Lower leg skin (tissue), 4 donors: Measurements from ENCODE around the gene LRP6. TPM values are rescaled to one million over a fixed set of nuclear protein-coding genes. Genes with fewer than 3 reads are reported as not detected.

Source experiments
- DNase-seq, 2 donors: peaks; one replicate each; pipeline ENCODE4 v3.0.0-alpha.2; 2019; ENCODE audit warnings: low spot score in 2 of 2
- H3K4me3 ChIP-seq: fragments of 200-600 bp; sonication (generic); 2 replicates; pipeline ENCODE4 v1.5.1; 2017; ENCODE audit warnings: mild to moderate bottlenecking, low read depth; ENCODE audit not compliant: poor library complexity, severe bottlenecking
- CTCF ChIP-seq, 3 donors: fragments of 450-650 bp; IDR thresholded peaks; one replicate each; pipeline ENCODE4 v1.5.1; 2016; ENCODE audit warnings: antibody characterized with exemption in 3 of 3, mild to moderate bottlenecking in 3 of 3, moderate library complexity in 2 of 3
- POLR2A ChIP-seq, 2 donors: fragments of 450-650 bp; IDR thresholded peaks; one replicate each; pipeline ENCODE4 v1.6.1; 2016 to 2017; ENCODE audit warnings: antibody characterized with exemption in 2 of 2, mild to moderate bottlenecking in 1 of 2, moderate library complexity in 1 of 2
- WGBS, 2 donors: methylation state at CpG; one replicate each; pipeline ENCODE4 v1.1.5; 2018; 5-methylcytosine and 5-hydroxymethylcytosine counted together
- intact Hi-C: fragments of 100-400 bp; cut with DNase I; formaldehyde crosslinking; loops from one replicate; pipeline ENCODE4 v1.15.0; 2023; ENCODE audit warnings: low total_unique reads
- total RNA-seq, 4 donors: library from RNA; depleted of rRNA; stranded (reverse); fragments of >200 nt; gene quantifications; one replicate each; pipeline ENCODE4 v1.1.0, GENCODE V29; 2016

LRP6 gene
- total RNA-seq, 4 donors from 2014 or later, result 19.6 to 37.3 (median 26.1) TPM

- intact Hi-C loops, result no loop called here
- no peak overlapping the region for H3K4me3 ChIP-seq
- TF ChIP-seq POLR2A (IDR thresholded peaks at IDR 0.05) (no peak), CTCF (IDR thresholded peaks at IDR 0.05) (no peak)
- DNase-seq, result no peak
- WGBS, 2 donors, result 93 to 95% methylated on average over 3 of the region's 3 CpGs
Observed at GRCh38 chr12:12201274-12201758, 65.5 kb downstream of the LRP6 start.

DNA sequence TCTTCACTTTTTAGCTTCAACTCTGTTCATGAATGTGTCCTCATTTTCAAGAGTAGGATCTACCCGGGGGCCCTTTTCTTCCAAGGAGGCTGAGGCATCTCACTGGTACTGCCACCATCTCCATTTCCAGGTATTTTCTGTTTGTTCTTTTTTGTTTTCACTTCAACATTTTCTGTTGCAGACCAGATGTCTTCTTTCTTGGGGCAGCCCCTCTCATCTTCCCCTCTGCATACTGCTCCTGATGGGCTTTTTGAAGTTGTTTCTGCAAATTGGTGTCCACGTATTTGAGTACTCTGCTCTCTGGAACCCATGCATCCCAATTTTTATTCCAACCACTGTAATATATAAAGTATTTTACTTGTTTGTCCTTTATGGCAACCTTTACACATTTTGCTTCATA, 66.5 kb downstream of the LRP6 start:
- no peak for DNase-seq
- WGBS, 2 donors, result 94 to 97% methylated on average over 2 of the region's 2 CpGs
- intact Hi-C loops, result no loop called here
- H3K4me3 ChIP-seq, result no peak overlapping the region
- TF ChIP-seq CTCF (IDR thresholded peaks at IDR 0.05) (no peak), POLR2A (IDR thresholded peaks at IDR 0.05) (no peak)

DNA sequence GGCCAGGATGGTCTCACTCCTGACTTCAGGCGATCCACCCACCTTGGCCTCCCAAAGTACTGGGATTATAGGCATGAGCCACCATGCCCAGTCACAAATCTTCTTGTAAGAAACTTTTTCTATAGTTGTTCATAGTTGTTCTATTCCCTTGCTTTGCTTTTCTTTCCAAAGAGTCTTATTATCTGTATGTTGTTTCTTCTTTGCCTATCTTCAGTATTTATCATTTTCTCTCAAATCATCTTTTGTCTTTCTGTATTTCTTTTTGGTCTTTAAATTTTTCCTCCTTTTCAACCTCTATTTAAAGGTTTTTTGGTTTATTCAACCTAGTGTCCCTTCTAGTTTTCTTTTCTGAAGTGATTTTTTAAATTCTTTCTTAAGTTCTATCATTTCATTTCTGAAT, 68.7 kb downstream of the LRP6 start:
- no peak overlapping the region for H3K4me3 ChIP-seq
- DNase-seq, result no peak
- TF ChIP-seq CTCF (IDR thresholded peaks at IDR 0.05) (no peak), POLR2A (IDR thresholded peaks at IDR 0.05) (no peak)
- intact Hi-C loops, result no loop called here
- WGBS, 2 donors, result 100% methylated on average over 1 of the region's 1 CpG

DNA sequence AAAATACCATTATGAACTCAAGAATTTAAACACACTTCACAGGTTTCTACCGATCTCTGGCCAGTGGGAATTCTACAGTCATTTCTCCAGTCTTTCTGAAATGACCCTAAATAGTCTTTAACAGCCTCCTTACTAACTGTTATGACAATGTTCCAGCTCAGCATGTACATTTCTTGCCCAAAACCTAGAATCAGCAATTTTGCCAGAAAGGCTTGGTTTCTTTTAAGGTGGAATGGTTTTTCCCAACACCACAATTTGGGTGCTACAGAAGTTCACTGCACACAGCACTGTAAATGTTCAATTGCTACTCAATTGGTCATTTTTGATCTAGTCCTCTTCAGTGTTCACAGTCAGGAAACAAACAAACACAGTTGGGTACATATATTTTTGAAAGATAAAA, 69.7 kb downstream of the LRP6 start:
- WGBS, 2 donors, result 0 to 57% methylated on average over 1 of the region's 1 CpG
- DNase-seq, result no peak
- H3K4me3 ChIP-seq, result no peak overlapping the region
- TF ChIP-seq CTCF (IDR thresholded peaks at IDR 0.05) (no peak), POLR2A (IDR thresholded peaks at IDR 0.05) (no peak)
- intact Hi-C loops, result no loop called here

DNA sequence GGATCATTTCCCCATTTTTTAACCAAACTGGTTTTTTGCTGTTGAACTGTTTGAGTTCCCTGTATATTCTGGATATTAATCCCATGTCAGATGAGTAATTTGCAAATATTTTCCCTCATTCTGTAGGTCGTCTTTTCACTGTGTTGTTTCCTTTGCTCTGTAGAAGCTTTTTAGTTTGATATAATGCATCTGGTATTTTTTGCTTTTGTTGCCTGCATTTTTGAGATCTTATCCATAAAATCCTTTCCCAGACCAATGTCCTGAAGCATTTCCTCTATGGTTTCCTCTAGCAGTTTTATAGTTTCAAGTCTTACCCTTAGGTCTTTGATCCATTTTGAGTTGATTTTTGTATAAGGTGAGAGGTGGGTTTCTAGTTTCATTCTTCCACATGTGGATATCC, 71.3 kb downstream of the LRP6 start:
- DNase-seq, result no peak
- 71 to 81% methylated on average over 1 of the region's 1 CpG for WGBS, 2 donors
- intact Hi-C loops, result no loop called here
- TF ChIP-seq CTCF (IDR thresholded peaks at IDR 0.05) (no peak), POLR2A (IDR thresholded peaks at IDR 0.05) (no peak)
- no peak overlapping the region for H3K4me3 ChIP-seq

DNA sequence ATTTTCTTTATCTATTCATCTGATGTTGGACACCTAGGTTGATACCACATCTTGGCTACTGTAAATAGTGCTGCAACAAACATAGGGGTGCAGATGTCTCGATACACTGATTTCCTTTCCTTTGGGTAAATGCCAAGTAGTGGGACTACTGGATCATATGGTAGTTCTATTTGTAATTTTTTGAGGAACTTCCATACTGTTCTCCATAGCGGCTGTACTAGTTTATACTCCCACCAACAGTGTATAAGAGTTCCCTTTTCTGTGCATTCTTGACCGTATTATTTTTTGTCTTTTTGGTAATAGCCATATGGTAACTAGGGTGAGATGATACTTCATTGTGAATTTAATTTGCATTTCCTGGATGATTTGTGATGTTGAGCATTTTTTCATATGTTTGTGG, 71.8 kb downstream of the LRP6 start:
- intact Hi-C loops, result no loop called here
- 93 to 95% methylated on average over 3 of the region's 3 CpGs for WGBS, 2 donors
- no peak for DNase-seq
- H3K4me3 ChIP-seq, result no peak overlapping the region
- TF ChIP-seq POLR2A (IDR thresholded peaks at IDR 0.05), result no peak
